ENCODE data around the gene TNS3.

The TNS3 gene

GRCh38 chr7:47539398-47540052 lies 42.4 kb downstream of the TNS3 start:
- DNase-seq, result no peak

DNA sequence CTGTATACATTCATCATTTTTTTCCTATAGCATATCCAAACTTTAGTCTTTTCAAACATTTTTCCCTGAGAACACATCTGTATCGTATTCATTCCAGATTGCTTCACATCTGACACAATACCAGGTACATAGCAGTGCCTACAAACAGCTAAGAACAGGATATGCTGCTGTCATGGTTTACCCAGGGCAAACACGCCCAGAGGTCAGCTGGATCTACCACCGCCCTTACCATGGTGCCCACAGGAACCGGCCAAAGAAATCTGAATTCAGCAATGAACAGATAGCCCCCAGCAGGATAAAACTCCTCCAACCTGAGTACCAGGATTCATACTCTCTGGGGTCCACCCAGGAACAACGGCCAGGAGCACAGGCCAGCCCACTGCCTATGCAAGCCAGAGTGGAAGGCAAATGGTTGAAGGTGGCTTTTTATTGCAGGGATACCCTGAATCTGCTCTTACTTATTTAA lies 43.0 kb downstream of the TNS3 start:
- no peak for DNase-seq

- DNase-seq, result no peak
These were observed 43.9 kb downstream of the TNS3 start for GRCh38 chr7:47537716-47538675.

DNA sequence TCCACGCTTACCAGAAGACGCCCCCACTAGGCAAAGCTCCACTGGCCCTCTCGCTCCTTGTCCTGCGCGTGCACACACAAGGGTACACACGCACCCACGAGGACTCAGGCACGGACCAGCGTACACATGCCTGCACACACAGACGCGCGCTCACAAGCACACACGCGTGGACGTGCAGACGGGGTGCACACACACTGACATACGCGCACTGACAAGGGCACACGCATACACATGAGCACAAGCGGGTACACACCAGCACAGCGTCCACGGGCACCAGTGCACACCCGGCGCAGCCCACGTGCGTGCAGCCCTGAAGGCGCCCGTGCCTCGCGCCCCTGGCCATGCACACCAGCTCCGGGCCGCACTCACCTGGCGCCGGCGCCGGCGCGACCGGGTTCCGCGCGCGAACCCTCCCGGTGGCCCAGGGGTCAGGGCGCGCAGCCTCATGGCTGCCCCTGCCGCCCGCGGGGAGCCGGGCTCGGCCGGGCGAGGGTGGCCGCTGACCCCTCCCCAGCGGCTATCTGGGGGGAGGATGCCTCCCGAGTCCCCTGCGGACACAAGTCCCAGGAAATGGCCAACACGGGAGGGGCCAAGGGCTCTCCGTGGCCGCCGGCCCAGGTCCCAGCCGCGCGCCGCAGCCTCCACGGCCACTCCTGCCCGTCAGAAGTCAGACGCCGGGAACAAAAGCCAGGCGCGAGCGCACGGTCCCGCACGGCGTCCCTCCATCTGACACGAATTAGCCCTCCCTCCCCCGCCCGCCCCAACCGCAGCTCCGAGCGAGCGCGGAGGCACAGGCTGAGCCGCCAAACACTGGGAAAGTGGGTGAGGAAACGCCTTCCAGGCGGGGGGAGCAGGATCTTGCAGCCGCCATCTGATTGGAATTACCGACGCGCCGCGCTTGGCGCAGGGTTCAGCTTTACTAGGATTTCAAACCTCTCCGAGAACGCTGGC lies 45.0 kb downstream of the TNS3 start:
- no peak for DNase-seq

DNA sequence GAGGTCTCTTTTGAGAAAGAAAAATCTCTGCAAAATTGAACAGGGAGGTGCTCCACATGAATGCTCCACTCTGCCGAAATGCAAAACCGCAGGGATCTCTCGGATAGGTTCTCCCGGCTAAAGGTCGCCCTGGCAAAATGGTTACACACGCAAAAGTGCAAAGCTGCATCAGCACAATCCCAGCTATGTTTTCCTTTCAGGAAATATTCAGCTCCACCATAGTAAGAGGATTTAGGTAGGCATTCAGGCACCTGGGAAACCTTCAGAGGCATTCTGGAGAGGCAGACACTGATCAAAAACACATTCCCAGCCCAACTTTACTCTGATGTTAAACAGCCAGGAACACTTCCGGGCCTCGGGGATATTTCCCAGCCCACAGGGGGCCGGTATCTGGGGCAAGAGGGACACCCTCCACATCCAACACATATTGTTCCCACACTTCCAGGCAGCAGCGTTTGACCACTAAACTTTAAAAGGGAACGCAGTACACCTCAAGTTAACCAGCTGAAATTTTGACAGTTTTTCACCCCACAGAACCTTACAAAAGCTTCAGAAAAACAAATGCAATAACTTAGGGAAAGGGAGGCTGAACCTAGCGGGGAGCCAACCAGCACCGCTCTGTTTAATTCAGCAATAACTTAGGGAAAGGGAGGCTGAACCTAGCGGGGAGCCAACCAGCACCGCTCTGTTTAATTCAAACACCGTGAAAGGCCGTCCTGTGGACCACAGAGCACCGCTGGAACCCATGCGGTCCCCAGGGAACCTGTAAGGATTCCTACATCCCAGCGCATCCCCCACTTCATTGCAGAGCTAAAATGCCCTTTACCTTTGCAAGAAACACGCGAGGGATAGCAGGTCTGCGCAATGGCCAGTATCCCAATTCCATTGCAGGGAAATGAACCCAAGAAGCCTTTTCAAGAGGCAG lies 45.9 kb downstream of the TNS3 start:
- DNase-seq, result no peak

DNA sequence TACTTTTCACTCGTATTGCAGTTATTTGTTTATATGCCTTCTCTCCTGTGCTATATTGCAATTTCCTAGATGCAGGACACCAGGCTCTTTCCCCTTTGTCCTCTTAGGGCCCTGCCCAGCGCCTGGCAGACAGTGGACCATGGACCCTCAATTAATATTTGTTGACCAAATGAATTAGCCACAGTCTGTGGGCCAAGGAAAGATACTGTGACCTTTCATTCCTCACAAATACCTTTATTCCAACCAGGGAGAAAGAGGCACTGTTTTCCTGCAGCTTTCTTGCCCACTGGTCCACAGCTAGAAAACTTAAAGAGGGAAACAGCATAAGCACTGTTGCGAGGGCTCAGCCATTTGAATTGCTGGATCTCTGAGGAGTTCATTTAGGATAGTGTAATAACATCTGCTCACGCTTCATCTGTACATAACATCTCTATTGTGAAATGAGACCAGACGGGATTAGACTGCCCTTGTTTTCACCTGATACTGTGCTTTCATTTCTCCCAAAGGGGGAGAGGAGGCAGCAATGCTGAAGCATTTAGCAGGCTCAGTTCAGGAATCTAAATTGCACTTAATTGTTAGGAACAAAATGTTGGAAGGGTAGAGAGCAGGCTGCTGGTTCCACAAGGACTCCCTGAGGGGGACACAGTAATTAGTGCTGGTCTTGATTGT lies 46.7 kb downstream of the TNS3 start:
- no peak for DNase-seq

DNA sequence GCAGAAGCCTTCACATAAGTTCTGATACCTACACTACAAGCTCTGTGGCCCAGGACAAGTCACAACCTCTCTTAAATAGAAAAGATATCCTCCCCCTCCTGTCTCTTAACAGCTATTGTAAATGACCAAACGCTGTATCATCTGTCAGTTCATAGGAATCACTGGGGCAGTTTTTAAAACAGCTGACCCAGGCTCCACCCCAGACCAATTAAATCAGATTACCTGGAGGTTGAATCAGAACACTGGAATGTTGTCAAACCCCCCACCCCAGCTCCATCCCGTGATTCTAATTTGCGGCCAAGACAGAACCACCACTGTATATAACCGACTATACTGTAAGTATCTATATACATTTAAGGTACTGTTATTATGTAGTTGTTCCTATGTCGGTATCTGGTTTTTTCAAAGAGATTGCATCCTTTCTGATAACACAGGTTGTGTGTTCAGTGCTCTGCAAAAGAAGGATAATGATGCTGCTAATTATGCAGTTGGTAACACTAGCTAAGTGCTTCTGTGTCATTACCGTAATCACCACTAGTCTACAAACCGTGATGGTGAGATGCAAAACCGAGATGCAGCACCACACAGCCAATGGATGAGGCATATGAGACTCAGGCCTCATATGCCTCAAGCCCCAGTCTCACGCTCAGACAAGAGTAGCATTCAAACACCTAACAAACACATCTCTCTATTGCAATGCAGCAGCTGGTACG lies 47.4 kb downstream of the TNS3 start:
- DNase-seq, result no peak

- DNase-seq, result no peak
These were observed 50.1 kb downstream of the TNS3 start for GRCh38 chr7:47531584-47532492.

GRCh38 chr7:47529826-47530555 lies 51.9 kb downstream of the TNS3 start:
- no peak for DNase-seq

DNA sequence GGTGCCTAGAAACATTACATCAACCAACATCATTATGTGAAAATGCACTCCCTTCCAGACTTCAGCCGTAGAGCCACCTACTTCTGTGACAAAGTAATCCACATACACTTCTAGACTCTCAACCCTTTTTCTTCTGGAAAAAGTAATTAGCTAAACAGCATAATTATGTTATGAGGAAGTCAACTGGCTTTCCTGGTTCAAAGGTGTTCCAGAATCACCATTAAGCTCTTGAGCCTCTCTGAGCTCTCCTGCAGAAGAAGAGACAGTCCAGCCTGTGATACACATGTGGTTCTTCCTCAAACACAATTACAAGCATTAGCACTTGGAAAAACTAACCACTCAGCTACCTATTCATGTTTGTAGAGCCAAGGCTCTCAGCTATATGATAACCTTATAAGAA lies 52.5 kb downstream of the TNS3 start:
- DNase-seq, result no peak

DNA sequence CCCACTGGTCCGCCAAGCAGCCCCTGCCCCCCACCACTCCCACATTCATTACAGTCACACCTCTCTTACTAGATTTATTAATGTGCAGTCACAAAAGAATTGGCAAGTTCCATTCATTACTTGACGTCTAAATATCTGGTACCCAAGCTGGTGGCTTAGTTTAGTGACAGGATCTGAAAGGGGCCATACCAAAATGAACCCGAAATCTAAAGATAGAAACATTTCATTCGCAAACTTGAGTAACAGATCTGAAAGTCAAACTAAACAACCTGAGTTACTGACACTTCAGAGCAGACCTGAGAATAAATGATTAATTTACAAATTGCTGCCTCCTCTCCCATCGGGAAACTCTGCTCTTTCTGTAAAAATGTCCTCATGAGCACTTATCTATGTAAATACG lies 53.4 kb downstream of the TNS3 start:
- DNase-seq, result no peak

DNA sequence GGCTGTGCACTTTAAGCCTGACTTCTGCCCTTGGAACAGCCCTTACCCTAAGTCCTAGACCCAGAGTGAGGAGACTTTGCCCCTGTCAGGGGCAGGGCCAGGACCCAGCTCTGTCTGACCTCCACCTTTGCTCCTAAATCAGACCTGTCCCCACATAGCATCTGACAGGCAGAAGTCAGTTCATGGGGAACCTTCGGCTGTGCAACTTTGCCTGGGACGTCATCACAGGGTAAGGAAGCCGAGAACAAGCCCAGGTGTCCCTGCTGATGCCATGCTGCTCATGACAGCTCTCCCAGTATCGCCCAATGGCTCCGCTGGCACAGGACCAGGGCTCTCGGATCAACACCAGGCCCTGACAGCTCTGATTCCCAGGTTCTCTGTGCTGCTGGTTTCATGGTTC lies 55.4 kb downstream of the TNS3 start:
- DNase-seq, result no peak

DNA sequence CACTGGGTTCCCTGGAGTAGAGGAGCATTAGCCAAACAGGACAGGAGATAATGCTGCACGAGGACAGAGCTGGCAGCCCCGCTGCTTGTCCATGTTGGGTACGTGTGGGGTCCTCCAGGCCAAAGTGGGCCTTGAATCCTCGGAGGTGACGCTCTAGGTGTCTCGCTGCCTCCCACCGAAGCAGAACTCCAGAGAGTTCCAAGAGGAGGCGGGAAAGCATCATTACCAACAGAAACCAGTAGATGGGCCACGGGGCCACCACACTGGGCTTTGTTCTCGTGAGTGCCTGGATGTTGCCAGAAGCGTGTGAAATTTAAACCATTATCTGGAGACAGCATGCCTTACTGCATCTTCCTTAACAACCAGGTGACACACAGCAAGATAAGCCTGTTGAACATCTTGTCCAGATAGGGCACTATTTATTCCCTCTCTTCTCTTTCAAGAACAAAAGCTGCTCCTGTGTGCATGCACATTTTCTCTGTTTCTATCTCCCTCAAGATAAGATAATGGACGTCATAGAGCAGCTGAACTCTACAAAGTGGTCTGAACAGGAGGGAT lies 56.8 kb downstream of the TNS3 start:
- no peak for DNase-seq

- no peak for DNase-seq
These were observed 58.5 kb downstream of the TNS3 start for GRCh38 chr7:47523401-47523800.

DNA sequence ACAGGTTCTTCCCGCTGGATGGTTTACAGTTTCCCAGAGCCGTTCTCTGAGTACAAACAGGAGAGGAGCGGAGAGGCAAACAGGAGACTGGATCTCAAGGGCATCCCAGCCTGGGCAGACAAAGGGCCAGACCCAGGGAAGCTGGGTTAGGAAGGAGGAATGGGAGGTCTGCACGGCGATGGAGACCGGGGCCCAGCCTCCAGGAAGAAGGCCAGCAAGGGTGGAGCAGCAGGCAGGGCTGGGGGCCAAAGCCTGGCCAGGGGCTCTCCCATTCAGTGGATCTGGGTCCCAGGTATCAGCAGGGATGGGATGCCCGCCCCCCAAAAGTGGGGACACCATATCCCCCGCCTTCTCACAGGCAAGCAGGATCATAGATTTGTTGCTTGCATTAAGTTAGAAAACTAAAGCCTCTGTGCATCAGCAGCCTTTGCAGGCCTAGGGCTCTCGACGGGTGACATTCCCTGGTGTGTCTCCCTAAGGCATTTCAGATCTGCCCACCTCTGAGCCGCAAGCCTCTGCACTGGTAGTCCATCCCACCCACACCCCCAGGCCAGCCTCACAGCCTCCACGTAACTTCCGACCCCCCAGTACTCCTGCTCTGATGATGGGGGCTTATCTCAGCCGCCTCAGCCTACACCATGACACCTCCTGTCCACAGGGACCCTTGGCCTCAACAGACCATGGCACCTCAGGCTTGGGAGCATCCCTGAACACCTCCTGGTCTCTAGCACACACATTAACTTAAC lies 59.9 kb downstream of the TNS3 start:
- no peak for DNase-seq

DNA sequence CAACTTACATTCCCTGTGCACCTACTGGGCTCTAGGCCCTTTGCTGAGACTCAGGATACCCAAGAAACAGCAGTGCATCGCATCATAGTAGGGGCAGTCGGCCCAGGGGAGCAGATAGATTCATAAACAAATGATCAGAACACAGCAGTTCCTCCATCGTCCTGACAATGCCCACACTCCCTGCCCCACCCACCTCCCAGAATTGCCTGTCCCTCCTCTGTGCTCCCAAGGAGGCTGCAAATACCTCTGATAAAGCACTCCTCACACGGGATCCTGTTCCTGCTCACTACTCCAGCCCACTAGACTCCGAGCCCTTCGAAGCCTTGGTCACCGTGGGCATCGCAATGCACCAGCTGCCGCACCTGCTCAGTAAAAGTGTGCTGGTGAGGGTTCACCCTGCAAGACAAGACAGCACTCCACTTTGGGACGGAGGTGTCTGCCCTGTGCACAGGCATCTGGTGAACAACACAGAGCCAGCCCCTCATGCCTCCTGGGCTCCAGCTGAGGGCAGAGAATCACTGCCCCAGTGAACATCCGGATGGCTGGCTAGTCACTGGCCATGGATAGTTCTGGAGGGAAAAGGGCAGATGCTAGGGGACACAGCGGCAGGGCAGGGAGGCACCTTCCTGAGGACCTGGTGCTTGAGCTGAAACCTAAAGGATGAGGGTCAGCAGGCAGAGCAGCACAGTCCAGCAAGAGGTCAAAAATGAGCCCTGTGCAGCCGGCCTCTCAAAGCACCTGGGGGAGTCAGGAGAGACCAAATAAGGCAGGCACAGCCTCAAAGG lies 60.7 kb downstream of the TNS3 start:
- no peak for DNase-seq

GRCh38 chr7:47520406-47520805 lies 61.5 kb downstream of the TNS3 start:
- no peak for DNase-seq

Measured in activated CD4-positive, CD25-positive, alpha-beta regulatory T cell treated with anti-CD3 and anti-CD28 coated beads, Interleukin-2, amount 50 U/mL, for 72 hours (primary cell).